WTC11 (cell line): ENCODE results near the gene PCGF1. TPM values are rescaled to one million over a fixed set of nuclear protein-coding genes. Genes with fewer than 3 reads are reported as not detected.

Experiments used
- ATAC-seq: fragments of 200-7000 bp; cut with Tn5 transposase; 2 replicates; pipeline ENCODE4 v1.10.0; 2021; ENCODE audit warnings: mild to moderate bottlenecking, moderate library complexity
- CTCF ChIA-PET: fragments of 300-600 bp; sonication (Branson Sonifier 250); formaldehyde crosslinking; loops from one replicate; lab custom pipeline; 2021; ENCODE audit warnings: antibody characterized with exemption; lab: Charles Lee
- POLR2A ChIA-PET: fragments of 350-600 bp; sonication (Branson Sonifier 250); formaldehyde crosslinking; loops from one replicate; lab custom pipeline; 2021; ENCODE audit warnings: antibody characterized with exemption; lab: Charles Lee
- DNase-seq: peaks from one replicate; pipeline ENCODE4 v3.0.0; 2021; ENCODE audit warnings: low spot score
- H3K27ac Mint-ChIP-seq: 2 replicates; pipeline ENCODE4 v1.8.0; 2021; ENCODE audit warnings: mixed read lengths
- H3K27me3 Mint-ChIP-seq: 2 replicates; pipeline ENCODE4 v1.8.0; 2021; ENCODE audit warnings: low read depth, mild to moderate bottlenecking, moderate library complexity, mixed read lengths
- H3K36me3 Mint-ChIP-seq: 2 replicates; pipeline ENCODE4 v1.8.0; 2021; ENCODE audit warnings: mixed read lengths
- H3K4me1 Mint-ChIP-seq: 2 replicates; pipeline ENCODE4 v1.8.0; 2022; ENCODE audit warnings: mixed read lengths
- H3K4me3 Mint-ChIP-seq: 2 replicates; pipeline ENCODE4 v1.8.0; 2021; ENCODE audit warnings: mild to moderate bottlenecking, moderate library complexity, mixed read lengths
- H3K9me3 Mint-ChIP-seq: 2 replicates; pipeline ENCODE4 v1.8.0; 2021; ENCODE audit warnings: mixed read lengths
- CBFB ChIP-seq: sonication (generic); formaldehyde crosslinking; IDR thresholded peaks from 2 replicates; pipeline ENCODE4 v1.8.1; 2022; ENCODE audit warnings: mild to moderate bottlenecking, low read depth, missing genetic modification reagents
- CREM ChIP-seq: sonication (generic); formaldehyde crosslinking; IDR thresholded peaks from 2 replicates; pipeline ENCODE4 v1.8.1; 2022; ENCODE audit warnings: mild to moderate bottlenecking, missing genetic modification reagents, moderate library complexity
- ESRRA ChIP-seq: sonication (generic); formaldehyde crosslinking; IDR thresholded peaks from 2 replicates; pipeline ENCODE4 v1.8.1; 2022; ENCODE audit warnings: mild to moderate bottlenecking, missing genetic modification reagents, borderline replicate concordance
- ETV6 ChIP-seq: sonication (generic); formaldehyde crosslinking; IDR thresholded peaks from 2 replicates; pipeline ENCODE4 v1.8.1; 2022; ENCODE audit warnings: mild to moderate bottlenecking, missing genetic modification reagents
- FOXJ3 ChIP-seq: sonication (generic); formaldehyde crosslinking; IDR thresholded peaks from 2 replicates; pipeline ENCODE4 v1.9.0; 2021; ENCODE audit warnings: missing genetic modification reagents, mild to moderate bottlenecking, borderline replicate concordance
- FOXK1 ChIP-seq: sonication (generic); formaldehyde crosslinking; IDR thresholded peaks from 2 replicates; pipeline ENCODE4 v1.8.0; 2022; ENCODE audit warnings: mild to moderate bottlenecking, moderate library complexity, missing genetic modification reagents
- FOXP1 ChIP-seq: sonication (generic); formaldehyde crosslinking; IDR thresholded peaks from 2 replicates; pipeline ENCODE4 v1.8.0; 2022; ENCODE audit warnings: missing genetic modification reagents, mild to moderate bottlenecking, moderate library complexity, borderline replicate concordance
- GABPB1 ChIP-seq: sonication (generic); formaldehyde crosslinking; IDR thresholded peaks from 2 replicates; pipeline ENCODE4 v1.8.1; 2023; ENCODE audit warnings: mild to moderate bottlenecking, missing genetic modification reagents
- GTF2I ChIP-seq: fragments of 250-450 bp; sonication (Bioruptor Pico); conservative IDR thresholded peaks from 2 replicates; pipeline ENCODE4 v1.4.0; 2021; ENCODE audit warnings: mild to moderate bottlenecking
- IRF2 ChIP-seq: sonication (generic); formaldehyde crosslinking; IDR thresholded peaks from 2 replicates; pipeline ENCODE4 v1.8.0; 2022; ENCODE audit warnings: low read depth, missing genetic modification reagents, borderline replicate concordance
- JUN ChIP-seq: sonication (generic); formaldehyde crosslinking; IDR thresholded peaks from 2 replicates; pipeline ENCODE4 v1.8.0; 2023; ENCODE audit warnings: mild to moderate bottlenecking, missing genetic modification reagents
- KAT7 ChIP-seq: sonication (generic); formaldehyde crosslinking; IDR thresholded peaks from 2 replicates; pipeline ENCODE4 v1.8.1; 2023; ENCODE audit warnings: missing genetic modification reagents, mild to moderate bottlenecking, borderline replicate concordance
- NFE2L1 ChIP-seq: sonication (generic); formaldehyde crosslinking; IDR thresholded peaks from 2 replicates; pipeline ENCODE4 v1.8.1; 2023; ENCODE audit warnings: missing genetic modification reagents
- OVOL2 ChIP-seq: fragments of 250-450 bp; sonication (Bioruptor Pico); IDR thresholded peaks from 2 replicates; pipeline ENCODE4 v1.9.0; 2021; ENCODE audit warnings: mild to moderate bottlenecking, borderline replicate concordance
- PRRX2 ChIP-seq: fragments of 250-450 bp; sonication (Bioruptor Pico); IDR thresholded peaks from 2 replicates; pipeline ENCODE4 v1.8.0; 2021; ENCODE audit warnings: mild to moderate bottlenecking
- SMAD3 ChIP-seq: sonication (generic); formaldehyde crosslinking; IDR thresholded peaks from 2 replicates; pipeline ENCODE4 v1.8.0; 2022; ENCODE audit warnings: missing genetic modification reagents, mild to moderate bottlenecking, borderline replicate concordance
- SOX15 ChIP-seq: fragments of 250-450 bp; sonication (Bioruptor Pico); IDR thresholded peaks from 2 replicates; pipeline ENCODE4 v1.9.0; 2021; ENCODE audit warnings: mild to moderate bottlenecking
- SP1 ChIP-seq: sonication (generic); formaldehyde crosslinking; conservative IDR thresholded peaks from 2 replicates; pipeline ENCODE4 v1.8.1; 2022; ENCODE audit warnings: missing genetic modification reagents
- TP53 ChIP-seq: sonication (generic); formaldehyde crosslinking; IDR thresholded peaks from 2 replicates; pipeline ENCODE4 v1.8.1; 2023; ENCODE audit warnings: mild to moderate bottlenecking, missing genetic modification reagents
- ZNF232 ChIP-seq: sonication (generic); formaldehyde crosslinking; IDR thresholded peaks from 2 replicates; pipeline ENCODE4 v1.8.0; 2022; ENCODE audit warnings: mild to moderate bottlenecking, missing genetic modification reagents
- ZNF416 ChIP-seq: fragments of 250-450 bp; sonication (Bioruptor Pico); IDR thresholded peaks from 2 replicates; pipeline ENCODE4 v1.9.0; 2021; ENCODE audit warnings: mild to moderate bottlenecking, inconsistent platforms
- total RNA-seq: library from RNA; stranded (reverse); gene quantifications from 3 replicates; pipeline ENCODE4 v1.2.3, GENCODE V29; 2021
- TF ChIP-seq, protein P1 (sequence below): sonication (generic); formaldehyde crosslinking; IDR thresholded peaks from 2 replicates; pipeline ENCODE4 v1.8.1; 2023; ENCODE audit warnings: mild to moderate bottlenecking, missing genetic modification reagents, moderate library complexity
- TF ChIP-seq, protein P2 (sequence below): sonication (generic); formaldehyde crosslinking; IDR thresholded peaks from 2 replicates; pipeline ENCODE4 v1.8.0; 2023; ENCODE audit warnings: missing genetic modification reagents
- TF ChIP-seq, protein P3 (sequence below): sonication (generic); formaldehyde crosslinking; IDR thresholded peaks from 2 replicates; pipeline ENCODE4 v1.8.0; 2022; ENCODE audit warnings: mild to moderate bottlenecking, missing genetic modification reagents
- TF ChIP-seq, protein P4 (sequence below): sonication (generic); formaldehyde crosslinking; IDR thresholded peaks from 2 replicates; pipeline ENCODE4 v1.8.1; 2023; ENCODE audit warnings: mild to moderate bottlenecking, missing genetic modification reagents, borderline replicate concordance
- TF ChIP-seq, protein P5 (sequence below): sonication (generic); formaldehyde crosslinking; conservative IDR thresholded peaks from 2 replicates; pipeline ENCODE4 v1.8.1; 2023; ENCODE audit warnings: mild to moderate bottlenecking, low read depth, missing genetic modification reagents, moderate library complexity

Gene PCGF1
- total RNA-seq, 1 experiment from 2014 or later = 15.7 TPM

DNA sequence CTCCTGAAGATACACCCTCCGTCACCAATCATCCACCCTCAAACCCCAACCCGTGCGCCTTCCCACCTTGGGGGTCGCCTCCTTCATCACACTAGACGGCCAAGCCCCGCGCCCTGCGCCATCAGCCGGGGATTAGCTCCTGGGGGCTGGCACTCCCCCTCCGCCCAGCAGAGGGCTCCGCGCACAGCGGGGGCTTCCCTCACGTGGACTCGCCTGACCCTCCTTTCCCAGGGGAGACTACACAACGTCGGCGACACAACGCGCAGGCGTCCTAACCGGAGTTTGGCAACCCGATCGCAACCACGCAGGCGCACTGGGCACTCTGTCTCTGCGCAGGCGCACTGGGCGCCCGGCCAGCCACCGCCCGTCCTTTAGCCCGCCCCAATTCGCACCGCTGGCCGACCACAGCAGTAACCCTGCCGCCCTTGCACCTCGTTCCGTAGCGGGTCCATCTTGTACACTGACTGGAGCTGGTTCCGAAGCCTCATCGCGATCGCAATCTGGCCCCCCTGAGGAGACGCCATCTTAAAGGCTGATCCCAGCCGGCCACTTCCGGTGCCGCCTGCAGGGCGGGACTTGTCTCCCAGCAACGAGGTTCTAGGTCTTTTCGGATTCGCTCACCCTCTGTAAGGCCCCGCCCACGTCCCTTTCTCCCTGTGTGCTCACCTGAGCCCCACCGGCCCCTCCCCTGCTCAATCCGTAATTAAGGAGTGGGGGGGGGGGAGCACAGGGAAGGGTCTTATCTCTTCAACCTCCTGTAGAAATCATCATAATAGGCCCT lies at the start of gene PCGF1 (continued):
- TF ChIP-seq, protein P1, sequence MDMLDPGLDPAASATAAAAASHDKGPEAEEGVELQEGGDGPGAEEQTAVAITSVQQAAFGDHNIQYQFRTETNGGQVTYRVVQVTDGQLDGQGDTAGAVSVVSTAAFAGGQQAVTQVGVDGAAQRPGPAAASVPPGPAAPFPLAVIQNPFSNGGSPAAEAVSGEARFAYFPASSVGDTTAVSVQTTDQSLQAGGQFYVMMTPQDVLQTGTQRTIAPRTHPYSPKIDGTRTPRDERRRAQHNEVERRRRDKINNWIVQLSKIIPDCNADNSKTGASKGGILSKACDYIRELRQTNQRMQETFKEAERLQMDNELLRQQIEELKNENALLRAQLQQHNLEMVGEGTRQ = peak; percentile 91
- TF ChIP-seq SMAD3 = 0 out of 2 replicates have a peak, but pooled peaks have one; percentile 51
- no peak for TF ChIP-seq PRRX2 (CRISPR knock-in tag)
- peak; percentile 66 for TF ChIP-seq SP1 (CRISPR knock-in tag)
- TF ChIP-seq CREM (CRISPR knock-in tag) = peak; percentile 26; the same call in 1 of the 2 replicates
- TF ChIP-seq ETV6 (CRISPR knock-in tag) = peak; percentile 62; the same call in 1 of the 2 replicates
- TF ChIP-seq OVOL2 (CRISPR knock-in tag) = no peak
- TF ChIP-seq CBFB (CRISPR knock-in tag) = 0 out of 2 replicates have a peak, but pooled peaks have one; percentile 68
- TF ChIP-seq, protein P2, sequence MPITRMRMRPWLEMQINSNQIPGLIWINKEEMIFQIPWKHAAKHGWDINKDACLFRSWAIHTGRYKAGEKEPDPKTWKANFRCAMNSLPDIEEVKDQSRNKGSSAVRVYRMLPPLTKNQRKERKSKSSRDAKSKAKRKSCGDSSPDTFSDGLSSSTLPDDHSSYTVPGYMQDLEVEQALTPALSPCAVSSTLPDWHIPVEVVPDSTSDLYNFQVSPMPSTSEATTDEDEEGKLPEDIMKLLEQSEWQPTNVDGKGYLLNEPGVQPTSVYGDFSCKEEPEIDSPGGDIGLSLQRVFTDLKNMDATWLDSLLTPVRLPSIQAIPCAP = no peak
- 0 out of 2 replicates have a peak, but pooled peaks have one; percentile 42 for TF ChIP-seq NFE2L1 (CRISPR knock-in tag)
- TF ChIP-seq, protein P3, sequence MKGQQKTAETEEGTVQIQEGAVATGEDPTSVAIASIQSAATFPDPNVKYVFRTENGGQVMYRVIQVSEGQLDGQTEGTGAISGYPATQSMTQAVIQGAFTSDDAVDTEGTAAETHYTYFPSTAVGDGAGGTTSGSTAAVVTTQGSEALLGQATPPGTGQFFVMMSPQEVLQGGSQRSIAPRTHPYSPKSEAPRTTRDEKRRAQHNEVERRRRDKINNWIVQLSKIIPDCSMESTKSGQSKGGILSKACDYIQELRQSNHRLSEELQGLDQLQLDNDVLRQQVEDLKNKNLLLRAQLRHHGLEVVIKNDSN (CRISPR knock-in tag) = peak; percentile 93
- peak; percentile 82 for TF ChIP-seq GABPB1 (CRISPR knock-in tag)

DNA sequence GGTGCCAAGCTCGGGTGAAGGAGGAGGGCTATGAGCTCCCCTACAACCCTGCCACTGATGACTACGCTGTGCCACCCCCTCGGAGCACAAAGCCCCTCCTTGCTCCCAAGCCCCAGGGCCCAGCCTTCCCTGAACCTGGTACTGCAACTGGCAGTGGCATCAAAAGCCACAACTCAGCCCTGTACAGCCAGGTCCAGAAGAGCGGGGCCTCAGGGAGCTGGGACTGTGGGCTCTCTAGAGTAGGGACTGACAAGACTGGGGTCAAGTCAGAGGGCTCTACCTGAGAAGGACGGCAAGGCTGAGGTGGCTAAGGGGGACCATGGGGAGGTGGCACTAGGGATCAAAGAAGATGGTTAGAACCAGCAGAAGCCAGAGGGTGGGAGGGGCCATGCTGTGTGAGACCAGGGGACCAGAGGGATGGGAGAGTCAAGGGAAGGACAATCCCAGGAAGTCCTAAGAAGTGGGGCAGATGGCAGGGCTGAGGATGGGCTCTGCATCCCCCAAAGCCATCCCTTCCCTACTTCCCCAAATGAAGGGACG lies 49.4 kb upstream of the PCGF1 start:
- Mint-ChIP-seq H3K27me3 (peaks cover 64% of the 10 kb centered on the region), H3K36me3 (no peaks in the 10 kb centered on the region), H3K4me3 (no peak overlapping the region), H3K27ac (no peak overlapping the region), H3K4me1 (peaks cover 23% of the 10 kb centered on the region), H3K9me3 (no peaks in the 10 kb centered on the region)
- CTCF ChIA-PET = no interaction called here
- POLR2A ChIA-PET = no interaction called here
- DNase-seq (no peak), ATAC-seq (no peak)
- no peak for TF ChIP-seq GTF2I (CRISPR knock-in tag)
- no peak for TF ChIP-seq TP53
- TF ChIP-seq, protein P4, sequence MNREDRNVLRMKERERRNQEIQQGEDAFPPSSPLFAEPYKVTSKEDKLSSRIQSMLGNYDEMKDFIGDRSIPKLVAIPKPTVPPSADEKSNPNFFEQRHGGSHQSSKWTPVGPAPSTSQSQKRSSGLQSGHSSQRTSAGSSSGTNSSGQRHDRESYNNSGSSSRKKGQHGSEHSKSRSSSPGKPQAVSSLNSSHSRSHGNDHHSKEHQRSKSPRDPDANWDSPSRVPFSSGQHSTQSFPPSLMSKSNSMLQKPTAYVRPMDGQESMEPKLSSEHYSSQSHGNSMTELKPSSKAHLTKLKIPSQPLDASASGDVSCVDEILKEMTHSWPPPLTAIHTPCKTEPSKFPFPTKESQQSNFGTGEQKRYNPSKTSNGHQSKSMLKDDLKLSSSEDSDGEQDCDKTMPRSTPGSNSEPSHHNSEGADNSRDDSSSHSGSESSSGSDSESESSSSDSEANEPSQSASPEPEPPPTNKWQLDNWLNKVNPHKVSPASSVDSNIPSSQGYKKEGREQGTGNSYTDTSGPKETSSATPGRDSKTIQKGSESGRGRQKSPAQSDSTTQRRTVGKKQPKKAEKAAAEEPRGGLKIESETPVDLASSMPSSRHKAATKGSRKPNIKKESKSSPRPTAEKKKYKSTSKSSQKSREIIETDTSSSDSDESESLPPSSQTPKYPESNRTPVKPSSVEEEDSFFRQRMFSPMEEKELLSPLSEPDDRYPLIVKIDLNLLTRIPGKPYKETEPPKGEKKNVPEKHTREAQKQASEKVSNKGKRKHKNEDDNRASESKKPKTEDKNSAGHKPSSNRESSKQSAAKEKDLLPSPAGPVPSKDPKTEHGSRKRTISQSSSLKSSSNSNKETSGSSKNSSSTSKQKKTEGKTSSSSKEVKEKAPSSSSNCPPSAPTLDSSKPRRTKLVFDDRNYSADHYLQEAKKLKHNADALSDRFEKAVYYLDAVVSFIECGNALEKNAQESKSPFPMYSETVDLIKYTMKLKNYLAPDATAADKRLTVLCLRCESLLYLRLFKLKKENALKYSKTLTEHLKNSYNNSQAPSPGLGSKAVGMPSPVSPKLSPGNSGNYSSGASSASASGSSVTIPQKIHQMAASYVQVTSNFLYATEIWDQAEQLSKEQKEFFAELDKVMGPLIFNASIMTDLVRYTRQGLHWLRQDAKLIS (CRISPR knock-in tag) = no peak
- TF ChIP-seq KAT7 = no peak
- TF ChIP-seq ESRRA (CRISPR knock-in tag) = no peak
- TF ChIP-seq, protein P2 = no peak
- no peak for TF ChIP-seq JUN (CRISPR knock-in tag)
- no peak for TF ChIP-seq FOXJ3 (CRISPR knock-in tag)
- no peak for TF ChIP-seq IRF2 (CRISPR knock-in tag)
- no peak for TF ChIP-seq ZNF232 (CRISPR knock-in tag)
- TF ChIP-seq FOXK1 (CRISPR knock-in tag) = no peak
- TF ChIP-seq PRRX2 (CRISPR knock-in tag) = no peak
- TF ChIP-seq ZNF416 (CRISPR knock-in tag) = no peak
- TF ChIP-seq, protein P5, sequence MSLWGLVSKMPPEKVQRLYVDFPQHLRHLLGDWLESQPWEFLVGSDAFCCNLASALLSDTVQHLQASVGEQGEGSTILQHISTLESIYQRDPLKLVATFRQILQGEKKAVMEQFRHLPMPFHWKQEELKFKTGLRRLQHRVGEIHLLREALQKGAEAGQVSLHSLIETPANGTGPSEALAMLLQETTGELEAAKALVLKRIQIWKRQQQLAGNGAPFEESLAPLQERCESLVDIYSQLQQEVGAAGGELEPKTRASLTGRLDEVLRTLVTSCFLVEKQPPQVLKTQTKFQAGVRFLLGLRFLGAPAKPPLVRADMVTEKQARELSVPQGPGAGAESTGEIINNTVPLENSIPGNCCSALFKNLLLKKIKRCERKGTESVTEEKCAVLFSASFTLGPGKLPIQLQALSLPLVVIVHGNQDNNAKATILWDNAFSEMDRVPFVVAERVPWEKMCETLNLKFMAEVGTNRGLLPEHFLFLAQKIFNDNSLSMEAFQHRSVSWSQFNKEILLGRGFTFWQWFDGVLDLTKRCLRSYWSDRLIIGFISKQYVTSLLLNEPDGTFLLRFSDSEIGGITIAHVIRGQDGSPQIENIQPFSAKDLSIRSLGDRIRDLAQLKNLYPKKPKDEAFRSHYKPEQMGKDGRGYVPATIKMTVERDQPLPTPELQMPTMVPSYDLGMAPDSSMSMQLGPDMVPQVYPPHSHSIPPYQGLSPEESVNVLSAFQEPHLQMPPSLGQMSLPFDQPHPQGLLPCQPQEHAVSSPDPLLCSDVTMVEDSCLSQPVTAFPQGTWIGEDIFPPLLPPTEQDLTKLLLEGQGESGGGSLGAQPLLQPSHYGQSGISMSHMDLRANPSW (CRISPR knock-in tag) = no peak
- TF ChIP-seq FOXP1 (CRISPR knock-in tag) = no peak
- TF ChIP-seq SMAD3 = no peak
- no peak for TF ChIP-seq SOX15 (CRISPR knock-in tag)
